K562 (cell line): ENCODE data around the gene KLHL41. TPM values are rescaled to one million over a fixed set of nuclear protein-coding genes. Genes with fewer than 3 reads are reported as not detected.
A peak's percentile ranks its signal among the peaks of the same experiment; 100 is the strongest.

Experiments
- AFF1 ChIP-seq, 2 experiments: fragments of 450-650 bp; IDR thresholded peaks; 2 replicates each; pipeline ENCODE4 v1.6.1; 2018; ENCODE audit warnings: mild to moderate bottlenecking in 2 of 2, low read depth in 1 of 2; ENCODE audit not compliant: partially characterized antibody in 2 of 2
- E2F5 ChIP-seq: sonication (generic); formaldehyde crosslinking; IDR thresholded peaks from 2 replicates; pipeline ENCODE4 v1.8.0; 2022; ENCODE audit warnings: mild to moderate bottlenecking, missing genetic modification reagents
- HOXB6 ChIP-seq: fragments of 250-450 bp; sonication (Bioruptor Pico); IDR thresholded peaks from 2 replicates; pipeline ENCODE4 v1.5.1; 2022; ENCODE audit warnings: mild to moderate bottlenecking, borderline replicate concordance
- LCOR ChIP-seq: sonication (generic); formaldehyde crosslinking; IDR thresholded peaks from 2 replicates; pipeline ENCODE4 v1.8.0; 2022; ENCODE audit warnings: mild to moderate bottlenecking, missing genetic modification reagents
- MBD1 ChIP-seq: fragments of 250-450 bp; sonication (Bioruptor Pico); IDR thresholded peaks from 2 replicates; pipeline ENCODE4 v1.8.0; 2022; ENCODE audit warnings: inconsistent platforms
- MECOM ChIP-seq: fragments of 250-450 bp; sonication (Bioruptor Pico); IDR thresholded peaks from 2 replicates; pipeline ENCODE4 v1.8.0; 2022; ENCODE audit warnings: inconsistent platforms
- PHF21A ChIP-seq: fragments of 450-650 bp; IDR thresholded peaks from 2 replicates; pipeline ENCODE4 v1.6.1; 2017; ENCODE audit warnings: low read depth, borderline replicate concordance
- SRSF9 ChIP-seq: fragments of 200-400 bp; formaldehyde crosslinking; IDR thresholded peaks from 2 replicates; pipeline ENCODE4 v1.6.1; 2017; ENCODE audit warnings: low read depth, low read length, borderline replicate concordance
- XRCC4 ChIP-seq: IDR thresholded peaks from one replicate; pipeline ENCODE4 v1.6.1; 2011; ENCODE audit not compliant: insufficient read depth, insufficient read length; ENCODE audit errors: extremely low read depth
- ZBTB11 ChIP-seq, 3 experiments: fragments of 200-800 bp in 1 of 3; fragments of 250-450 bp in 1 of 3; fragments of 450-650 bp in 1 of 3; sonication (Bioruptor Pico) in 1 of 3; sonication (Bioruptor generic) in 1 of 3; formaldehyde crosslinking in 1 of 3; IDR thresholded peaks; 2 replicates each; pipeline versions ENCODE4 v1.6.1 to v1.8.0; 2016 to 2022; ENCODE audit warnings: mild to moderate bottlenecking in 2 of 3, missing genetic modification characterization in 2 of 3, missing compliant biosample characterization in 1 of 3, moderate library complexity in 1 of 3
- ZNF449 ChIP-seq: fragments of 250-450 bp; sonication (Bioruptor Pico); IDR thresholded peaks from 2 replicates; pipeline ENCODE4 v1.8.0; 2022; ENCODE audit warnings: moderate library complexity, mild to moderate bottlenecking, inconsistent platforms
- polyA plus RNA-seq, 8 experiments: library from polyadenylated mRNA; depleted of rRNA in 4 of 8; stranded (reverse) in 5 of 8; unstranded in 3 of 8; fragments of >200 nt; fragmentation: Nextera tagmentation in 2 of 8; fragmentation: Illumina TruSeq in 1 of 8; extraction: Ambion mirVana in 2 of 8; extraction: Trizol in 1 of 8; gene quantifications; 2 replicates each; pipeline versions ENCODE4 v1.2.1 to v1.2.3, GENCODE V29; 2011 to 2014; ENCODE audit warnings: inconsistent platforms in 1 of 8, missing spikeins in 1 of 8
- total RNA-seq, 7 experiments: library from RNA; depleted of rRNA in 6 of 7; stranded (reverse); fragments of >200 nt in 6 of 7; fragmentation: Illumina TruSeq in 2 of 7; extraction: Trizol in 2 of 7; gene quantifications; 2 replicates each; pipeline versions ENCODE4 v1.2.1 to v1.2.3, GENCODE V29; 2011 to 2021; ENCODE audit warnings: low replicate concordance in 1 of 7

KLHL41 gene
- total and polyA plus RNA-seq, 9 of the 15 experiments (the other 6 are each of a cell fraction or from before 2014, with no cell fraction given) = 0.05 to 1.5 (median 0.09) TPM

- 0 out of 2 replicates have a peak, but pooled peaks have one; percentile 53 for TF ChIP-seq E2F5 (CRISPR knock-in tag)
- no peak for TF ChIP-seq PHF21A
- no peak for TF ChIP-seq MECOM (CRISPR knock-in tag)
- TF ChIP-seq AFF1 (IDR thresholded peaks at IDR 0.05; ENCODE audit: low read depth in 1 of 2, partially characterized antibody in 2 of 2) = no peak
- no peak for TF ChIP-seq SRSF9
- no peak for TF ChIP-seq MBD1 (CRISPR knock-in tag)
- no peak for TF ChIP-seq ZBTB11 (CRISPR knock-in tag; IDR thresholded peaks at IDR 0.05)
- TF ChIP-seq ZNF449 (CRISPR knock-in tag) = no peak
- no peak for TF ChIP-seq XRCC4
- no peak for TF ChIP-seq HOXB6 (CRISPR knock-in tag)
- no peak; the same call in none of the 2 replicates for TF ChIP-seq LCOR (CRISPR knock-in tag)
Observed at GRCh38 chr2:169479257-169480078, 30.0 kb upstream of the KLHL41 start, which contains the start of gene BBS5 (continued).
